MM.1S (cell line): Measurements from ENCODE around the gene SEMA4D.

Experiments
- CTCF ChIP-seq: fragments of 300-600 bp; sonication (generic); IDR thresholded peaks from 2 replicates; pipeline ENCODE4 v1.5.1; 2016; ENCODE audit warnings: antibody characterized with exemption, low read length, mixed read lengths
- EZH2phosphoT487 ChIP-seq: fragments of 300-600 bp; sonication (generic); IDR thresholded peaks from 2 replicates; pipeline ENCODE4 v1.6.1; 2018; ENCODE audit warnings: antibody characterized with exemption, low read length

GRCh38 chr9:89356782-89357181, 141.1 kb downstream of the SEMA4D start:
- TF ChIP-seq CTCF (no peak), EZH2phosphoT487 (no peak)
